Measurements from ENCODE around the gene MAMDC2. TPM values are rescaled to one million over a fixed set of nuclear protein-coding genes. Genes with fewer than 3 reads are reported as not detected.

The MAMDC2 gene
- total and polyA plus RNA-seq, 2 of the 8 experiments (the other 6 are each of a cell fraction or from before 2014, with no cell fraction given): 6.1 to 15.4 TPM

- TF ChIP-seq CBX8 (IDR thresholded peaks at IDR 0.05; ENCODE audit: borderline replicate concordance, low read depth, low read length): no peak
- TF ChIP-seq SP4 (IDR thresholded peaks at IDR 0.05; ENCODE audit: low read length): no peak
- TF ChIP-seq KDM4A (IDR thresholded peaks at IDR 0.05; ENCODE audit: low read depth, low read length, severe bottlenecking): no peak
- no peak for TF ChIP-seq ATF3 (IDR thresholded peaks at IDR 0.05; ENCODE audit: insufficient read depth, low read depth, low read length)
- TF ChIP-seq KDM1A (IDR thresholded peaks at IDR 0.05; ENCODE audit: borderline replicate concordance, low read length): no peak
- TF ChIP-seq BACH1 (IDR thresholded peaks at IDR 0.05; ENCODE audit: low read length): no peak
Observed at GRCh38 chr9:70159630-70160029, 116.0 kb downstream of the MAMDC2 start (continued).

Measured in H1 (cell line).